HG03469 (cell line): ENCODE measurements around the gene RNF151.
A peak's percentile ranks its signal among the peaks of the same experiment; 100 is the strongest.
"Not testable (repeated sequence)": the region's sequence is repeated elsewhere in the genome, so short reads cannot be mapped to it uniquely, and the experiment has no call there.

ENCODE experiments used
- ATAC-seq: cut with Tn5 transposase; IDR thresholded peaks from one replicate; pipeline ENCODE4 v1.9.1; 2021; ENCODE audit warnings: mild to moderate bottlenecking, moderate library complexity, moderate number of reproducible peaks; ENCODE audit not compliant: unreplicated experiment

Gene RNF151

GRCh38 chr16:2006317-2006716 is 39.7 kb downstream of the RNF151 start:
- no peak for ATAC-seq

DNA sequence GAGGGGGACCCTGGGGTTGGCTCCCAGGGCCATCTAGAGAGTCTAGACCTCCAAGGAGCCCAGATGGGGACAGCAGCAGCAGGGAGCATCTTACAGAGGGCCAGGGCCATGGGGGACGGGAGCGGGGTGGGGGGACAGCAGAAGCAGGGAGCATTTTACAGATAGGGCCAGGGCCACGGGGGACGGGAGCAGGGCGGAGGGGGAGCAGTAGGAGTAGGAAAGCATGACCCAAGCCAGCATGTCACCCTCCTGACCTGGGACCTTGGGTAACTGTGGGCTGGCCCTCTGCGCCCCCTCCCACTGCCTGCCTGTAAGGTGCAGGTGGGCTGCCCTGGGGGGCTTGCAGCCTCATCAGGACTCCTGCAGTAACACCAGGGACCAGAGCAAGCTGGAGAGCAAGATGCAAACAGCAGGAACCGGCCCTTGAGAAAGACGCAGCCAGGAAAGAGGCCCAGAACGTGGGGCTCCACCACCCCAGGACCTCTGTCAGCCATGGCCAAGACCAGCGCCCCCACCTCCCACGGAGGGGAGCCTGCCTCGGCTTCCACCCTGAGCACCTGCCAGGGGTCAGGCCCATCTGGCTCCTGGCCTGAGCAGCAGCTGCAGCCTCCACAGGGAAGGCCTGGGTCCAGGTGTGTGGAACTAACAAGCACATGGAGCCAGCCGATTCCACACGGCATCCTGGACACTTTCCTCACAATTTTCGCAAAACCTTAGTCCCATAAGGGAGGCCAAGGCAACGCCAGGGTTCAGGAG is 40.6 kb downstream of the RNF151 start:
- ATAC-seq: no peak

- ATAC-seq: no peak
These were observed 41.4 kb downstream of the RNF151 start for GRCh38 chr16:2008009-2008526.

DNA sequence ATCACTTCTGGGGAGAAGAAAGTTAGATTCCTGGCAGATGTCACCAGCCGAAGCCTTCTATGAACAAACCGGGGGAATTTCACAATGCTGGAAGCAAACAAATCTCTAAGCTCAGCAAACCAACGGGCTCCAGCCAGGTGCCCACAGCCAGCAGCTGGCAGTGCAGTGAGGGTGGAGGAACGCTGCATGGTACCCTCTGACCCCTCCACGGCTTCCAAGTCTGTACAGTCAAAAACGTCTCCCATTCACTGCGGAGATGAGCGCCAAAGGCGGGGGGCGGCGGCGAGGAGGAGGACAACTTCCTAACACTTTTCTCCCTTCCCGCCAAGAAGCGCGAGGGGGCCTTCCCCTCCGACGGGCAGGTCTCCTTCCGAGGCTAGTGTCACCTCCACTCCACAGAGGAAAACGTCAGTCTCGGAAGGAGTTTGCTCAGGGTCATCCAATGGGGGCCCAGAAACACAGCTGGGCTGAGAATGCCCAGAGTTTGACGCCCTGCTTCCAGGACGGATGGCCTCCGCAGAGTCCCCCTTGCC is 42.0 kb downstream of the RNF151 start:
- no peak for ATAC-seq

DNA sequence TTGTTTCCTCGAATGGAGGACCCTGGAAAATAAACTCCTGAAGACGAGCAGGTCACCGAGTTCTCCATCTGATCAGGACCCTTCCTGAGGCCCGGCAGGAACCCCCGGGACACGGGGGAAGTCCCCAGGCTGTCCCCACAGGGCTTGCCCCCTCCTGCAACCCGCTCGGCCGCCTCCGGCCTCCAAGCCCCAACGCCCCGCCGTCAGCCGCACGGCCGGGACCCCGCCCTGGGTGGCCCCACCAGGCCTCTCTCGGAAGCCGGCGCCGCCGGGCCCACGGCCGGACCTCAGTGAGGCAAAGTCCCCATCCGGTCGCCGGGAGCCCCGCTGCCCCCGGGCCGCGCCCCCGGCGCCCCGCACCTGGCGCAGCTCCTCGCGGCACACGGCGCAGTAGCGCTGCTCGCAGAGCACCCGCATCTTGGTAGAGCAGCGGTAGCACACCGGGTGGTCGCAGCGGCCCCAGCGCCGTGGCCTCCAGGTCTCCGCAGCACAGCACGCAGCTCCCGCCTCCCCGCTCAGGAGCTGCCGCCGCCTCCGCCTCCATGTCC is 42.6 kb downstream of the RNF151 start:
- peak; percentile 27 for ATAC-seq

DNA sequence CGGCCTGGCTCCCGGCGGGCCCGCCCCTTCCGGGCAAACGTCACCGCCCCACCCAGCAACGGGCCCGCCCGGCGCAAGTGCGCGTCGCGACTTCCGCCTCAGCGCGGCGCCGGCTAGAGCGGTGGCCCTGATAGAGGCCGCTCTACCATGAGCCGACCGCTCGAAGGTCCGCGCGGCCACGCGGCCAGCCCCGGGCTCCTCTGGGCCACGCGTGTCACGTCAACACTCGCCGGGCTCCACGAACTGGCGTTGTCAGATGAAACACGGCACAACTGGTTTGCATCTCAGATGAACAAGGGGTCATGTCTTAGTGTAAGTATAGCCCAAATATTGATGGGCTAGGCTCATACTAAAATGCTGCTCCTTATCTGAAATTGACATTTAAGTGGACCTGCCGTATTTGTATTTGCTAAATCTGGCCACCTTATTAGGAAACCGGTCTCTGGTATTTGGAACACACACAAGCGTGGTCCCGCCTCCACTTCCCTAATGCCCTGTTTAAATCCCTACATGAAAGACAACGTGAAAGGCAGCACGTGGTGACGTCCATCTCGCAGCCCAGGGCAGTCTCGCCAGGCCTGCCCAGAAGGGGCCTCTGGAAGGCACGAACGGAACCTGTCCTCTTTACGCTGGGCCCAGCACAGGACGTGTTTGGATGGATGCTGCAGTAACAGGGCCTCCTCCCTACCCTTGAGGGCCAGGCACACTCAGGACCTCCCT is 43.3 kb downstream of the RNF151 start, which contains the start of gene ZNF598:
Gene ZNF598 (minus strand): TSS at position 31 of the 720 bp plus-strand sequence.
- ATAC-seq: peak; percentile 39

DNA sequence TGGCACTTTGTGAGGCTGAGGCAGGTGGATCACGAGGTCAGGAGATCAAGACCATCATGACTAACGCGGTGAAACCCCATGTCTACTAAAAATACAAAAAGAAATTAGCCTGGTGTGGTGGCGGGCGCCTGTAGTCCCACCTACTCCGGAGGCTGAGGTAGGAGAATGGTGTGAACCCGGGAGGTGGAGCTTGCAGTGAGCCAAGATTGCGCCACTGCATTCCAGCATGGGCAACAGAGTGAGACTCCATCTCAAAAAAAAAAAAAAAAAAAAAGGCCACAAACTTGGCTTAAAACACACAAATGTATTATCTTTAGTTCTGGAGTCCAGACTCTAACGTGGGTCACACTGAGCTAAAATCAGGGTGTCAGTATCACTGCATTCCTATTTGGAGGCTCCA is 45.1 kb downstream of the RNF151 start:
- not testable (repeated sequence) for ATAC-seq

- no peak for ATAC-seq
These were observed 46.9 kb downstream of the RNF151 start for GRCh38 chr16:2013527-2013926.

DNA sequence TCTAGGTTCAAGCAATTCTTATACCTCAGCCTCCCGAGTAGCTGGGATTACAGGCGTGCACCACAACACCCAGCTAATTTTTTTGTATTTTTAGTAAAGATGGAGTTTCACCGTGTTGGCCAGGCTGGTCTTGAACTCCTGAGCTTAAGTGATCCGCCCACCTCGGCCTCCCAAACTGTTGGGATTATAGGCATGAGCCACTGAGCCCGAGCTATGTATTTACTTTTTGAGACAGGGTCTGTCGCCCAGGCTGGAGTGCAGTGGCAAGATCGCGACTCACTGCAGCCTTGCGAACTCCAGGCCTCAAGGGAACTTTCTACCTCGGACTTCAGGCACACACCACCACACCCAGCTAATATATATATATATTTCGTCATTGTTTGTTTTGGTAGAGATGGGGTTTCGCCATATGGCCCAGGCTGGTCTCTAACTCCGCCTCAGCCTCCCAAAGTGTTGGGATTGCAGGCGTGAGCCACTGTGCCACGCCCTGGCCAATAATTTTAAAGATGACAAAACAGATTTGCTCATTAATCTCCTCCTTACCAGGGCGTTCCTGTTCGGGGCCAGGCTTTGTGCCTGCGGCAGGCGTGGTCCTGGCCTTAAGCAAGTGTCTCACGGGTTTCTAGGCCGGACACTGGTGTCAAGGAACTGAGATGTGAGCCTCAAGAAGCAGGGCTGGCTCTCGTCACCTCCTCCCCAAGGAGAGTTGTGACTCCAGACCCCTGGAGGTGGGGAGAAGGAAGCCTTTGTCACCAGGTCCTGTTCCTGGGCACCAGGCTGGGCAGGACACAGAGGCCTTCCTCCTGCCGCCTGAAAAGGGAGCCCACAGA is 48.7 kb downstream of the RNF151 start:
- ATAC-seq: no peak

GRCh38 chr16:2015947-2016208 is 49.2 kb downstream of the RNF151 start:
- ATAC-seq: no peak

DNA sequence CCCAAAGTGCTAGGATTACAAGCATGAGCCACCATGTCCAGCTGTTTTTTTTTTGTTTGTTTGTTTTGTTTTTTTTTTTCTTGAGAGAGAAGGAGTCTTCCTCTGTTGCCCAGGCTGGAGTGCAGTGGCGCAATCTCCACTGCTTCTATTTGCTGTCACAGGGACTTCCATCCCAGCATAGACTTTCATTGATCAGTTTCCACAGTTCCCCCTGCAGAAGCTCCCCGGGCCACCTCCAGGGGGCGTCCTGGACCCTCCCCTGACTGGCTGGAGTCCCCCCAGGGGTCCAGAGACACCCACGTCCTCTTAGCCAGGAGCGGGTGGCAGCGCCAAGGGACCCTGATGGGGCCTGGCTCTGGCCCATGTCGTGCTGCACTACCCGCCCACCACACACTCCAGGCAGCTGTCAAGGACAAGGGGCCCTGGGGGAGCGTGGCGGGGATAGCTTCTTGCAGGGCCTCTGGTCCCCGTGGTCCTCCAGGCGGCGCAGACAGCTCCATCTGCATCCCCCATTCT is 49.8 kb downstream of the RNF151 start:
- ATAC-seq: no peak
